ENCODE results near the gene MAB21L4.

- TF ChIP-seq CTCF (IDR thresholded peaks at IDR 0.05; ENCODE audit: insufficient read depth, low read depth, low read length) (no peak), EZH2 (IDR thresholded peaks at IDR 0.05; ENCODE audit: insufficient read depth, low read length) (no peak)
Measured at GRCh38 chr2:240901986-240902614, 6.1 kb upstream of the MAB21L4 start.
